Measurements from ENCODE around the gene KCNMA1.
"Not testable (repeated sequence)": the region's sequence is repeated elsewhere in the genome, so short reads cannot be mapped to it uniquely, and the experiment has no call there.

DNA sequence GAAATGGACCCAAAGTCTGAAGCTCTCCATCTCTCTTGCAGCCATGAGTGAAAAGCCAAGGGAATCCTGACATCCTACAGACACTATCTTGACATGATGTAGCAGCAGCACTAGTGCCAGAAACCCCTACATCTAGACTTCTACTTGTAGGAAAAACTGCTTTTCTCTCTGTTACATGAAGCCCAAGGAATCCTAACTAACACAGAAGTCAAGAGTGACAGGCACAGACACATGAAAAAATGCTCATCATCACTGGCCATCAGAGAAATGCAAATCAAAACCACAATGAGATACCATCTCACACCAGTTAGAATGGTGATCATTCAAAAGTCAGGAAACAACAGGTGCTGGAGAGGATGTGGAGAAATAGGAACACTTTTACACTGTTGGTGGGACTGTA, 297.7 kb downstream of the KCNMA1 start:
- TF ChIP-seq, protein P1, sequence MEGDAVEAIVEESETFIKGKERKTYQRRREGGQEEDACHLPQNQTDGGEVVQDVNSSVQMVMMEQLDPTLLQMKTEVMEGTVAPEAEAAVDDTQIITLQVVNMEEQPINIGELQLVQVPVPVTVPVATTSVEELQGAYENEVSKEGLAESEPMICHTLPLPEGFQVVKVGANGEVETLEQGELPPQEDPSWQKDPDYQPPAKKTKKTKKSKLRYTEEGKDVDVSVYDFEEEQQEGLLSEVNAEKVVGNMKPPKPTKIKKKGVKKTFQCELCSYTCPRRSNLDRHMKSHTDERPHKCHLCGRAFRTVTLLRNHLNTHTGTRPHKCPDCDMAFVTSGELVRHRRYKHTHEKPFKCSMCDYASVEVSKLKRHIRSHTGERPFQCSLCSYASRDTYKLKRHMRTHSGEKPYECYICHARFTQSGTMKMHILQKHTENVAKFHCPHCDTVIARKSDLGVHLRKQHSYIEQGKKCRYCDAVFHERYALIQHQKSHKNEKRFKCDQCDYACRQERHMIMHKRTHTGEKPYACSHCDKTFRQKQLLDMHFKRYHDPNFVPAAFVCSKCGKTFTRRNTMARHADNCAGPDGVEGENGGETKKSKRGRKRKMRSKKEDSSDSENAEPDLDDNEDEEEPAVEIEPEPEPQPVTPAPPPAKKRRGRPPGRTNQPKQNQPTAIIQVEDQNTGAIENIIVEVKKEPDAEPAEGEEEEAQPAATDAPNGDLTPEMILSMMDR (IDR thresholded peaks at IDR 0.05 in 8 of 11, conservative IDR thresholded peaks at IDR 0.05 in 3 of 11): not testable (repeated sequence)
- TF ChIP-seq POLR2A, POLR2AphosphoS5 (IDR thresholded peaks at IDR 0.05): not testable (repeated sequence)
